GM12878 (cell line): Measurements from ENCODE around the gene NFATC1.

Source experiments
- KDM1A ChIP-seq: fragments of 200-600 bp; sonication (generic); IDR thresholded peaks from 2 replicates; pipeline ENCODE4 v1.6.1; 2016; ENCODE audit warnings: borderline replicate concordance
- POLR2A ChIP-seq: IDR thresholded peaks from 2 replicates; pipeline ENCODE4 v1.6.1; 2011; ENCODE audit warnings: low read depth, mild to moderate bottlenecking, low read length

DNA sequence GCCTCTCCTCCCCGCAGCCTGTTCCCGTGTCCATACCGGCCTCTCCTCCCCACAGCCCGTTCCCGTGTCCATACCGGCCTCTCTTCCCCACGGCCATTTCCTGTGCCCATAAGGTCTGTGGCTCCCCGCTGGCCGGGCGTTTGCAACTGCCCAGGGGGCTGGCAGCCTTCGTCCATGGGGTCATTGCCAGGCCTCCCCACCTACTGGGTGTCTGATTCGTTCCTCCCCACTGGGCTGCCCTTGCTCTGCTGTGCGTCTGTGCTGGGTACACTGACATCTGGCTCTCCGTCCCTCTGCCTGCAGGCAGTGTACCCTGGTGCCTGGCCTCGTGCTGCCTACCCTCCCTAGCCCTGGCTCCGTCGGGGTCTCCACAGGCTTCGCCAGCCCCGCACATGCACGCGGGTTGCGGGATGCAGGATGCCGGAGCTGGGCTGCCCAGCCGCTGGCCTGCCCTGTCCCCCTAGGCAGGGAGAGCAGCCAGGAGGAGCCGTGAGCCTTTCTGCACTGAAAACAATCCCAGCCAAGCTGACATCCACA is 67.8 kb downstream of the NFATC1 start:
- TF ChIP-seq KDM1A = no peak
- no peak for TF ChIP-seq POLR2A
